22Rv1 (cell line): ENCODE results near the gene SAPCD2.

Experiments
- ZFX ChIP-seq: fragments of 450-650 bp; IDR thresholded peaks from 2 replicates; pipeline ENCODE4 v1.6.1; 2017; ENCODE audit warnings: antibody characterized with exemption, borderline replicate concordance
- TF ChIP-seq, protein P1 (sequence below): fragments of 450-650 bp; IDR thresholded peaks from 2 replicates; pipeline ENCODE4 v1.5.1; 2017; ENCODE audit warnings: mild to moderate bottlenecking

DNA sequence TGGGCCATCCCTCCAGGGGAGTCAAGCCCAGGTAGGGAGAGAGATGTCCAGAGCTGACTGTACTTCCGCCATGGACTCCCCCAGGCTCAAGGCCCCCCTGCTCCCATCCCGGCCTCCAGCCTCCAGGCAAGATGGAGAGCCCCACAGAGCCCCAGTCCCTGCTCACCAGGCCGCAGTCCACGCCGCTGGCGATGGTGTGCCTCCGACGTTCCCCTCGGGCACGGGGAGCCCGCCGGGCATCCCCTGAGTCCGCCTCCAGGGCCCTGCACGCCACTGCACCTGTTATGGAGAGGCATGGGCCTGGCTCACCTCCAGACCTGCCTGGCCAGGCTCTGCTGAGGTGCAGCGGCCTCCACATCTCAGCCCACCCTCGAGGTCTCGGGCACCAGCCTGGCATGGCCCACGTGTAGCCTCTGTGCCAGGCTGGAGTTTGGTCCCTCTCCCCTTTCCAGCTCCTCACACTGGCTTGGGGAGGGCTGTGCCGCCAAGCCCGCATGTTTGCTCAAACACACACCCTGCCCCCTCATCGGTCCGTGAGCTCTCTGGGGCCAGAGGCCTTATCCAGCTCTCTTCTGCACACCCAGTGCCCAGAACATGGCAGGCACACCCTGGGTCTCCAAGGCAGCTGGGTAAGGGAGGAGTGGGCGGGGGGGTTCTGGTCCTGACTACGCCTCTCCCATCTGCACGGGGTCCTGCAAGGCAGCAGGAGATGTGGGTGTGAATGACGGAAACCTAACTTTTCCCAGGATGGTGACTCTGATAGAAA, 4.1 kb downstream of the SAPCD2 start:
- TF ChIP-seq ZFX, result no peak
- TF ChIP-seq, protein P1, sequence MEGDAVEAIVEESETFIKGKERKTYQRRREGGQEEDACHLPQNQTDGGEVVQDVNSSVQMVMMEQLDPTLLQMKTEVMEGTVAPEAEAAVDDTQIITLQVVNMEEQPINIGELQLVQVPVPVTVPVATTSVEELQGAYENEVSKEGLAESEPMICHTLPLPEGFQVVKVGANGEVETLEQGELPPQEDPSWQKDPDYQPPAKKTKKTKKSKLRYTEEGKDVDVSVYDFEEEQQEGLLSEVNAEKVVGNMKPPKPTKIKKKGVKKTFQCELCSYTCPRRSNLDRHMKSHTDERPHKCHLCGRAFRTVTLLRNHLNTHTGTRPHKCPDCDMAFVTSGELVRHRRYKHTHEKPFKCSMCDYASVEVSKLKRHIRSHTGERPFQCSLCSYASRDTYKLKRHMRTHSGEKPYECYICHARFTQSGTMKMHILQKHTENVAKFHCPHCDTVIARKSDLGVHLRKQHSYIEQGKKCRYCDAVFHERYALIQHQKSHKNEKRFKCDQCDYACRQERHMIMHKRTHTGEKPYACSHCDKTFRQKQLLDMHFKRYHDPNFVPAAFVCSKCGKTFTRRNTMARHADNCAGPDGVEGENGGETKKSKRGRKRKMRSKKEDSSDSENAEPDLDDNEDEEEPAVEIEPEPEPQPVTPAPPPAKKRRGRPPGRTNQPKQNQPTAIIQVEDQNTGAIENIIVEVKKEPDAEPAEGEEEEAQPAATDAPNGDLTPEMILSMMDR, result no peak
